Fibroblast of pulmonary artery (primary cell): ENCODE results near the gene DENND1C.

Experiments
- DNase-seq: peaks from one replicate; pipeline ENCODE4 v3.0.0-alpha.2; 2010; ENCODE audit warnings: low read depth
- H3K4me3 ChIP-seq: replicated peaks from 2 replicates; pipeline ENCODE4 v1.5.1; 2011; ENCODE audit warnings: low read depth, mild to moderate bottlenecking, control low read depth, low read length, moderate library complexity
- TF ChIP-seq, protein P1 (sequence below): IDR thresholded peaks from 2 replicates; pipeline ENCODE4 v1.5.1; 2011; ENCODE audit warnings: mild to moderate bottlenecking, control low read depth, low read length, inconsistent platforms; ENCODE audit errors: missing control alignments

The DENND1C gene

GRCh38 chr19:6452899-6453298 is 28.7 kb downstream of the DENND1C start:
- no peak for DNase-seq
- TF ChIP-seq, protein P1, sequence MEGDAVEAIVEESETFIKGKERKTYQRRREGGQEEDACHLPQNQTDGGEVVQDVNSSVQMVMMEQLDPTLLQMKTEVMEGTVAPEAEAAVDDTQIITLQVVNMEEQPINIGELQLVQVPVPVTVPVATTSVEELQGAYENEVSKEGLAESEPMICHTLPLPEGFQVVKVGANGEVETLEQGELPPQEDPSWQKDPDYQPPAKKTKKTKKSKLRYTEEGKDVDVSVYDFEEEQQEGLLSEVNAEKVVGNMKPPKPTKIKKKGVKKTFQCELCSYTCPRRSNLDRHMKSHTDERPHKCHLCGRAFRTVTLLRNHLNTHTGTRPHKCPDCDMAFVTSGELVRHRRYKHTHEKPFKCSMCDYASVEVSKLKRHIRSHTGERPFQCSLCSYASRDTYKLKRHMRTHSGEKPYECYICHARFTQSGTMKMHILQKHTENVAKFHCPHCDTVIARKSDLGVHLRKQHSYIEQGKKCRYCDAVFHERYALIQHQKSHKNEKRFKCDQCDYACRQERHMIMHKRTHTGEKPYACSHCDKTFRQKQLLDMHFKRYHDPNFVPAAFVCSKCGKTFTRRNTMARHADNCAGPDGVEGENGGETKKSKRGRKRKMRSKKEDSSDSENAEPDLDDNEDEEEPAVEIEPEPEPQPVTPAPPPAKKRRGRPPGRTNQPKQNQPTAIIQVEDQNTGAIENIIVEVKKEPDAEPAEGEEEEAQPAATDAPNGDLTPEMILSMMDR, result no peak
- no peak overlapping the region for H3K4me3 ChIP-seq

GRCh38 chr19:6452223-6452614 is 29.4 kb downstream of the DENND1C start:
- DNase-seq, result no peak
- H3K4me3 ChIP-seq, result no peak overlapping the region
- TF ChIP-seq, protein P1, result no peak

- H3K4me3 ChIP-seq, result no peak overlapping the region
- DNase-seq, result no peak
- TF ChIP-seq, protein P1, result no peak
These were observed 29.9 kb downstream of the DENND1C start for GRCh38 chr19:6451583-6452222.

DNA sequence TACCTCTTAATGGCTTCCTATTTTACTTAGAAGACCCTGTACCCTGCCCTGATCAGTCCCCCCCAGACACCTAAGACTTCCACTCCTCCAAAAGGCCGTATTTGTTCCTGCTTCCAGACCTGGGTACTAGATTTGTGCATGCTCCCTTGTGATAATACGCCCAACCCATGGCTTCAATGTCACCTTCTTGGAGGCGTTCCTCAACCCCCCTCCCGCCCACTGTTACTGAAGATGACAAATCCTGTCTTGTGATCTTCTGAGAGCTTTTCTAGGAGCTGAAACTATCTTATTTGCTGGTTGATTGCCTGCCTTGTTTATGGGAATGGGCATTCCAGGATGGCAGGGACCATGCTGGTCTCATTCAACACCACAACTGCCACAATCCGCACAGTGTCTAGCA is 31.4 kb downstream of the DENND1C start:
- TF ChIP-seq, protein P1, result no peak

GRCh38 chr19:6448045-6448444 is 33.5 kb downstream of the DENND1C start:
- H3K4me3 ChIP-seq, result no peak overlapping the region
- no peak for DNase-seq
- TF ChIP-seq, protein P1, result no peak

More for the DNA sequence above, 31.4 kb downstream of the DENND1C start:
- DNase-seq, result no peak
- no peak overlapping the region for H3K4me3 ChIP-seq

DNA sequence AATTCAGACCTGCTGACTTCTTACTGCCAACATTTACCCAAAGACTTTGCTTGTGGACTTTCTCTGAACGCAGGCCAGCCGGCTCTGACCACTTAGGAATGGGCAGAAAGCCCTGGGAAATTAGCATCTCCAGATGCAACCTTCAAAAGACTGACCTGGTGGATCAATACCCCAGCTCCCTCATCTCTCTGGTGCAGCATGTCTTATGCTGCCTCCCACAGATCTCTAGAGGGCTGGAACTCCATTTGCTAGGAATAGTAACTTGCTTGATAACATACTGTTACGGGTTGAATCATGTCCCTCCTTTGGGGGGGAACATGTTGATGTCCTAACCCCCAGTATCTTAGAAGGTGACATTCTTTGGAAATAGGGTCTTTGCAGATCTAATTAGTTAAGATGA is 35.1 kb downstream of the DENND1C start:
- no peak overlapping the region for H3K4me3 ChIP-seq
- DNase-seq, result no peak
- TF ChIP-seq, protein P1, result no peak

DNA sequence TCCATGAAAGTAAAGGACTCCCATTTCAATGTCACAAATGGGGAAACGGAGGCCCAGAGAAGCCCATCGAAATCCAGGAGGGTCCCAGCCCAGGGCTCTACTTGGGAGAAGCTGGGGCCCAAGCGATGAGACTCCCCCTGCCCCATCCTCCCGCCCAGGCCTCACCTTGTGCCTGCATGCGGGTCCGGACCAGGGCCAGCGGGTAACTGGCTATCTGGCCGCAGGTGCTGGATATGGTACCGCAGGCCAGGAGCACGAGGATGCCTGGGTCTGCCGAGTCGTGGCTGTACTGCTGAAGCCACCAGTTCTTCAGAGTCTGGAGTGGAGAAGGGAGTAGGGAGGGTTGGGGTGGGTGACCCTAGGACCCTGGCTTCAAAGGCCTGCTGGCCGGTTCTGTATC is 37.6 kb downstream of the DENND1C start:
- TF ChIP-seq, protein P1, result no peak

More for the DNA sequence above, 37.6 kb downstream of the DENND1C start:
- H3K4me3 ChIP-seq, result no peak overlapping the region
- DNase-seq, result no peak
